ENCODE results near the gene RSBN1L. TPM values are rescaled to one million over a fixed set of nuclear protein-coding genes. Genes with fewer than 3 reads are reported as not detected.

RSBN1L gene
- polyA plus RNA-seq, 1 donor from 2014 or later: 24.7 TPM

GRCh38 chr7:77710067-77710466 lies 13.8 kb downstream of the RSBN1L start:
- Histone ChIP-seq H3F3A (ENCODE audit: insufficient read depth, low read length, poor library complexity, severe bottlenecking) (no peaks in the 10 kb centered on the region), H4K20me1 (ENCODE audit: insufficient read depth) (no peaks in the 10 kb centered on the region), H3K4me2 (ENCODE audit: low read length) (no peak overlapping the region), H2AFZ (ENCODE audit: low read depth, low read length) (no peak overlapping the region), H3K36me3 (ENCODE audit: insufficient read depth, low read length) (no peaks in the 10 kb centered on the region), H3K9me2 (ENCODE audit: insufficient read depth, low read length) (no peaks in the 10 kb centered on the region), H3K4me3 (ENCODE audit: low read length) (no peak overlapping the region), H3K9me3 (ENCODE audit: low read length) (no peaks in the 10 kb centered on the region), H3K9ac (ENCODE audit: low read length) (no peak overlapping the region), H3K79me2 (replicated peaks; ENCODE audit: insufficient read depth, low read length) (peaks cover 58% of the 10 kb centered on the region), H3K27me3 (ENCODE audit: insufficient read depth, low read depth, low read length) (no peaks in the 10 kb centered on the region), H3K27ac (ENCODE audit: low read length) (no peak overlapping the region)
- TF ChIP-seq RAD21 (conservative IDR thresholded peaks at IDR 0.05) (no peak), EZH2 (IDR thresholded peaks at IDR 0.05; ENCODE audit: borderline replicate concordance, insufficient read depth, low read length, poor library complexity, severe bottlenecking) (no peak), EP300 (conservative IDR thresholded peaks at IDR 0.05; ENCODE audit: poor library complexity, severe bottlenecking) (no peak), MXI1 (conservative IDR thresholded peaks at IDR 0.05; ENCODE audit: poor library complexity, severe bottlenecking) (no peak), CTCF (IDR thresholded peaks at IDR 0.05; ENCODE audit: poor library complexity, severe bottlenecking) (no peak)

GRCh38 chr7:77710861-77711260 lies 14.6 kb downstream of the RSBN1L start:
- no peaks in the 10 kb centered on the region for H3F3A ChIP-seq (ENCODE audit: insufficient read depth, low read length, poor library complexity, severe bottlenecking)
- no peaks in the 10 kb centered on the region for H3K9me2 ChIP-seq (ENCODE audit: insufficient read depth, low read length)
- no peak overlapping the region for H2AFZ ChIP-seq (ENCODE audit: low read depth, low read length)
- no peaks in the 10 kb centered on the region for H4K20me1 ChIP-seq (ENCODE audit: insufficient read depth)
- no peaks in the 10 kb centered on the region for H3K27me3 ChIP-seq (ENCODE audit: insufficient read depth, low read depth, low read length)
- peaks cover 53% of the 10 kb centered on the region for H3K79me2 ChIP-seq (replicated peaks; ENCODE audit: insufficient read depth, low read length)
- H3K36me3 ChIP-seq (ENCODE audit: insufficient read depth, low read length): no peaks in the 10 kb centered on the region
- H3K9me3 ChIP-seq (ENCODE audit: low read length): no peaks in the 10 kb centered on the region
- TF ChIP-seq RAD21 (conservative IDR thresholded peaks at IDR 0.05) (no peak), POLR2AphosphoS5 (IDR thresholded peaks at IDR 0.05) (no peak), MXI1 (conservative IDR thresholded peaks at IDR 0.05; ENCODE audit: poor library complexity, severe bottlenecking) (no peak), SMC3 (conservative IDR thresholded peaks at IDR 0.05; ENCODE audit: poor library complexity) (no peak), TAF1 (IDR thresholded peaks at IDR 0.05; ENCODE audit: low read depth) (no peak), EZH2 (IDR thresholded peaks at IDR 0.05; ENCODE audit: borderline replicate concordance, insufficient read depth, low read length, poor library complexity, severe bottlenecking) (no peak), EP300 (conservative IDR thresholded peaks at IDR 0.05; ENCODE audit: poor library complexity, severe bottlenecking) (no peak), CTCF (IDR thresholded peaks at IDR 0.05; ENCODE audit: poor library complexity, severe bottlenecking) (no peak), REST (IDR thresholded peaks at IDR 0.05; ENCODE audit: borderline replicate concordance) (no peak)
- no peak overlapping the region for H3K9ac ChIP-seq (ENCODE audit: low read length)
- no peak overlapping the region for H3K4me2 ChIP-seq (ENCODE audit: low read length)
- no peak overlapping the region for H3K4me3 ChIP-seq (ENCODE audit: low read length)
- no peak overlapping the region for H3K27ac ChIP-seq (ENCODE audit: low read length)
